ENCODE data around the gene CA12. TPM values are rescaled to one million over a fixed set of nuclear protein-coding genes. Genes with fewer than 3 reads are reported as not detected.
A peak's percentile ranks its signal among the peaks of the same experiment; 100 is the strongest.

The CA12 gene
- total and polyA plus RNA-seq, 9 of the 15 experiments (the other 6 are each of a cell fraction or from before 2014, with no cell fraction given), result 0.01 to 0.78 (median 0.15) TPM; not detected in 1

- intact Hi-C loops (cut with micrococcal nuclease) (no loop called here), in situ Hi-C loops (cut with MboI) (no loop called here)
- CTCF ChIA-PET (ENCODE audit: low intra/inter-chr PET ratio), result no interaction called here
- POLR2A ChIA-PET, result interaction anchor here (0.7 to 1.6 kb wide), 3 partner anchors 9 to 94 kb away, joined by 3 to 6 read pairs (median 3); no protein-coding TSS in a partner anchor
- Histone ChIP-seq H3K9me3 (replicated peaks; ENCODE audit: control insufficient read depth, insufficient read depth, low read depth, low read length) (no peaks in the 10 kb centered on the region), H3K36me3 (ENCODE audit: control insufficient read depth, insufficient read depth, low read length) (no peaks in the 10 kb centered on the region), H3K27me3 (ENCODE audit: control insufficient read depth in 2 of 2, insufficient read depth in 2 of 2, low read length in 2 of 2) (no peaks in the 10 kb centered on the region), H3K79me2 (ENCODE audit: control insufficient read depth, insufficient read depth, low read length) (no peaks in the 10 kb centered on the region), H3K9me1 (ENCODE audit: control insufficient read depth, insufficient read depth, low read length) (no peaks in the 10 kb centered on the region), H2AFZ (ENCODE audit: low read depth, low read length) (no peak overlapping the region), H3K27ac (ENCODE audit: extremely low read depth, low read depth, low read length) (no peak overlapping the region), H3K9ac (ENCODE audit: insufficient read depth in 1 of 2, low read depth in 2 of 2, low read length in 2 of 2) (no peak overlapping the region), H3K4me3 (no peak overlapping the region), H3K4me2 (ENCODE audit: insufficient read depth, low read length) (no peak overlapping the region), H3K4me1 (replicated peaks in 1 of 2; ENCODE audit: control insufficient read depth in 2 of 2, insufficient read depth in 2 of 2, low read length in 2 of 2) (peaks cover 14 to 15% of the 10 kb centered on the region in 2 experiments), H4K20me1 (replicated peaks; ENCODE audit: control insufficient read depth, insufficient read depth, low read length) (no peaks in the 10 kb centered on the region)
- ATAC-seq (no peak), FAIRE-seq (peak; percentile 15), DNase-seq (ENCODE audit: extremely low read depth in 1 of 4, low spot score in 3 of 4) (no peak)
- WGBS (ENCODE audit: insufficient coverage, low coverage, missing lambda C conversion rate), result 10% methylated on average over 1 of the region's 1 CpG
- BruUV-seq (replicated peaks), result no TSS peak
- TF ChIP-seq ZNF77 (CRISPR knock-in tag; IDR thresholded peaks at IDR 0.05) (no peak), RUNX1 (IDR thresholded peaks at IDR 0.05; ENCODE audit: low read depth) (no peak), ESRRA (IDR thresholded peaks at IDR 0.05; ENCODE audit: borderline replicate concordance, low read depth) (0 out of 2 replicates have a peak, but pooled peaks have one; percentile 32), KLF16 (IDR thresholded peaks at IDR 0.05) (no peak), RCOR1 (IDR thresholded peaks at IDR 0.05; ENCODE audit: borderline replicate concordance in 1 of 2, low read depth in 2 of 2, low read length in 2 of 2) (0 out of 4 replicates have a peak, but pooled peaks of 1 of the 2 experiments have one; percentile 17), ZNF277 (CRISPR knock-in tag; IDR thresholded peaks at IDR 0.05; ENCODE audit: borderline replicate concordance) (no peak), PHF21A (IDR thresholded peaks at IDR 0.05; ENCODE audit: borderline replicate concordance, low read depth) (no peak), ETV6 (IDR thresholded peaks at IDR 0.05; ENCODE audit: borderline replicate concordance in 1 of 2, low read depth in 2 of 2, low read length in 1 of 2) (no peak), ETV6 (CRISPR knock-in tag; IDR thresholded peaks at IDR 0.05; ENCODE audit: borderline replicate concordance) (no peak), FOXK2 (conservative IDR thresholded peaks at IDR 0.05 in 1 of 2, IDR thresholded peaks at IDR 0.05 in 1 of 2; ENCODE audit: low read depth in 2 of 2) (no peak), MEIS2 (IDR thresholded peaks at IDR 0.05; ENCODE audit: partially characterized antibody) (peak; percentile 49), NR3C1 (CRISPR knock-in tag; IDR thresholded peaks at IDR 0.05) (no peak), KHSRP (IDR thresholded peaks at IDR 0.05) (no peak), ZNF699 (CRISPR knock-in tag; IDR thresholded peaks at IDR 0.05; ENCODE audit: insufficient replicate concordance) (no peak), ZNF24 (IDR thresholded peaks at IDR 0.05) (peak; percentile 94), U2AF1 (optimal IDR thresholded peaks at IDR 0.05; ENCODE audit: low read depth, low read length) (no peak), SPI1 (IDR thresholded peaks at IDR 0.05; ENCODE audit: borderline replicate concordance, low read depth, low read length) (peak; percentile 27; the same call in 1 of the 2 replicates), CEBPB (tag; IDR thresholded peaks at IDR 0.05) (peak; percentile 50; the same call in 1 of the 2 replicates), DNMT1 (IDR thresholded peaks at IDR 0.05) (no peak), SOX6 (IDR thresholded peaks at IDR 0.05) (no peak), ETS2 (tag; IDR thresholded peaks at IDR 0.05; ENCODE audit: borderline replicate concordance, poor library complexity, severe bottlenecking) (no peak), THRAP3 (IDR thresholded peaks at IDR 0.05; ENCODE audit: borderline replicate concordance) (no peak), ID3 (CRISPR knock-in tag; IDR thresholded peaks at IDR 0.05) (no peak), ID3 (tag; IDR thresholded peaks at IDR 0.05) (no peak)
Observed at GRCh38 chr15:63385911-63386531, 4.4 kb upstream of the CA12 start.
